ENCODE results near the gene CLDND2. TPM values are rescaled to one million over a fixed set of nuclear protein-coding genes. Genes with fewer than 3 reads are reported as not detected.

Gene CLDND2
- total RNA-seq, 1 experiment from 2014 or later = 1.8 TPM

- no peaks in the 10 kb centered on the region for H3K79me2 ChIP-seq (ENCODE audit: insufficient read depth, low read length)
- H3K27ac ChIP-seq (ENCODE audit: low read depth, low read length) = no peak overlapping the region
- H3K27me3 ChIP-seq (ENCODE audit: insufficient read depth, low read length) = no peaks in the 10 kb centered on the region
- TF ChIP-seq FOSL1 (IDR thresholded peaks at IDR 0.05; ENCODE audit: low read depth) = no peak
- TF ChIP-seq, protein P1, sequence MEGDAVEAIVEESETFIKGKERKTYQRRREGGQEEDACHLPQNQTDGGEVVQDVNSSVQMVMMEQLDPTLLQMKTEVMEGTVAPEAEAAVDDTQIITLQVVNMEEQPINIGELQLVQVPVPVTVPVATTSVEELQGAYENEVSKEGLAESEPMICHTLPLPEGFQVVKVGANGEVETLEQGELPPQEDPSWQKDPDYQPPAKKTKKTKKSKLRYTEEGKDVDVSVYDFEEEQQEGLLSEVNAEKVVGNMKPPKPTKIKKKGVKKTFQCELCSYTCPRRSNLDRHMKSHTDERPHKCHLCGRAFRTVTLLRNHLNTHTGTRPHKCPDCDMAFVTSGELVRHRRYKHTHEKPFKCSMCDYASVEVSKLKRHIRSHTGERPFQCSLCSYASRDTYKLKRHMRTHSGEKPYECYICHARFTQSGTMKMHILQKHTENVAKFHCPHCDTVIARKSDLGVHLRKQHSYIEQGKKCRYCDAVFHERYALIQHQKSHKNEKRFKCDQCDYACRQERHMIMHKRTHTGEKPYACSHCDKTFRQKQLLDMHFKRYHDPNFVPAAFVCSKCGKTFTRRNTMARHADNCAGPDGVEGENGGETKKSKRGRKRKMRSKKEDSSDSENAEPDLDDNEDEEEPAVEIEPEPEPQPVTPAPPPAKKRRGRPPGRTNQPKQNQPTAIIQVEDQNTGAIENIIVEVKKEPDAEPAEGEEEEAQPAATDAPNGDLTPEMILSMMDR (IDR thresholded peaks at IDR 0.05 in 2 of 3, conservative IDR thresholded peaks at IDR 0.05 in 1 of 3; ENCODE audit: borderline replicate concordance in 1 of 3, insufficient read depth in 1 of 3, low read depth in 2 of 3, low read length in 2 of 3) = 0 out of 6 replicates have a peak, but pooled peaks of 1 of the 3 experiments have one; percentile 7
- no peak for TF ChIP-seq JUND (IDR thresholded peaks at IDR 0.05)
- TF ChIP-seq SIN3A (IDR thresholded peaks at IDR 0.05; ENCODE audit: low read depth) = no peak
- no peak for TF ChIP-seq TCF7L2 (IDR thresholded peaks at IDR 0.05; ENCODE audit: borderline replicate concordance, extremely low read depth, insufficient read depth, insufficient read length)
- TF ChIP-seq POLR2A (IDR thresholded peaks at IDR 0.05; ENCODE audit: borderline replicate concordance, extremely low read depth, insufficient read depth, insufficient read length) = no peak
- TF ChIP-seq CBX3 (IDR thresholded peaks at IDR 0.05; ENCODE audit: low read depth) = no peak
- TF ChIP-seq, protein P2, sequence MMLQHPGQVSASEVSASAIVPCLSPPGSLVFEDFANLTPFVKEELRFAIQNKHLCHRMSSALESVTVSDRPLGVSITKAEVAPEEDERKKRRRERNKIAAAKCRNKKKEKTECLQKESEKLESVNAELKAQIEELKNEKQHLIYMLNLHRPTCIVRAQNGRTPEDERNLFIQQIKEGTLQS (IDR thresholded peaks at IDR 0.05) = no peak
- TF ChIP-seq RAD21 (IDR thresholded peaks at IDR 0.05; ENCODE audit: low read depth) = no peak
- H3K4me1 ChIP-seq (ENCODE audit: control insufficient read depth in 1 of 2, insufficient read depth in 2 of 2, low read length in 2 of 2) = peaks cover 2 to 10% of the 10 kb centered on the region in 2 experiments; a peak in 2 of 4 replicates
- ATAC-seq (no peak), DNase-seq (ENCODE audit: low read depth, low spot score) (no peak)
- intact Hi-C loops (cut with micrococcal nuclease) = no loop called here
- H3K36me3 ChIP-seq (ENCODE audit: control insufficient read depth in 1 of 2, insufficient read depth in 2 of 2, low read length in 2 of 2) = no peaks in the 10 kb centered on the region
- ChIA-PET CTCF (no interaction called here), POLR2A (no interaction called here), RAD21 (ENCODE audit: low non-redundant PET in 1 of 2, low total read pairs in 2 of 2, uncharacterized antibody in 2 of 2, unreplicated experiment in 2 of 2) (no interaction called here)
- H3K4me2 ChIP-seq (ENCODE audit: low read length) = no peak overlapping the region
- no peak overlapping the region for H3K9ac ChIP-seq (ENCODE audit: low read length)
- H4K20me1 ChIP-seq (ENCODE audit: insufficient read depth) = no peaks in the 10 kb centered on the region
- no TSS peak for BruUV-seq (replicated peaks)
- H3K4me3 ChIP-seq (replicated peaks in 1 of 2; ENCODE audit: low read depth in 1 of 2, low read length in 2 of 2) = no peak overlapping the region
- no peaks in the 10 kb centered on the region for H3K9me2 ChIP-seq (ENCODE audit: insufficient read depth)
- H3K9me3 ChIP-seq (ENCODE audit: control insufficient read depth in 1 of 2, insufficient read depth in 1 of 2, low read depth in 1 of 2, low read length in 2 of 2) = no peaks in the 10 kb centered on the region
- no peak overlapping the region for H2AFZ ChIP-seq (ENCODE audit: low read depth, low read length, poor library complexity, severe bottlenecking)
Observed at GRCh38 chr19:51331716-51332115, 37.1 kb downstream of the CLDND2 start.

- H3K4me2 ChIP-seq (ENCODE audit: low read length) = no peak overlapping the region
- no peaks in the 10 kb centered on the region for H3K9me3 ChIP-seq (ENCODE audit: control insufficient read depth in 1 of 2, insufficient read depth in 1 of 2, low read depth in 1 of 2, low read length in 2 of 2)
- ChIA-PET POLR2A (no interaction called here), CTCF (no interaction called here), RAD21 (ENCODE audit: low non-redundant PET in 1 of 2, low total read pairs in 2 of 2, uncharacterized antibody in 2 of 2, unreplicated experiment in 2 of 2) (no interaction called here)
- no peaks in the 10 kb centered on the region for H3K36me3 ChIP-seq (ENCODE audit: control insufficient read depth in 1 of 2, insufficient read depth in 2 of 2, low read length in 2 of 2)
- ATAC-seq (no peak), DNase-seq (ENCODE audit: low read depth, low spot score) (no peak)
- H3K79me2 ChIP-seq (ENCODE audit: insufficient read depth, low read length) = no peaks in the 10 kb centered on the region
- no peaks in the 10 kb centered on the region for H4K20me1 ChIP-seq (ENCODE audit: insufficient read depth)
- no peak overlapping the region for H3K9ac ChIP-seq (ENCODE audit: low read length)
- no peak overlapping the region for H3K4me3 ChIP-seq (replicated peaks in 1 of 2; ENCODE audit: low read depth in 1 of 2, low read length in 2 of 2)
- no TSS peak for BruUV-seq (replicated peaks)
- H3K9me2 ChIP-seq (ENCODE audit: insufficient read depth) = no peaks in the 10 kb centered on the region
- H3K4me1 ChIP-seq (ENCODE audit: control insufficient read depth in 1 of 2, insufficient read depth in 2 of 2, low read length in 2 of 2) = peaks cover 2 to 10% of the 10 kb centered on the region in 2 experiments; a peak in 2 of 4 replicates
- intact Hi-C loops (cut with micrococcal nuclease) = no loop called here
- H3K27me3 ChIP-seq (ENCODE audit: insufficient read depth, low read length) = no peaks in the 10 kb centered on the region
- no peak overlapping the region for H2AFZ ChIP-seq (ENCODE audit: low read depth, low read length, poor library complexity, severe bottlenecking)
- H3K27ac ChIP-seq (ENCODE audit: low read depth, low read length) = no peak overlapping the region
- TF ChIP-seq ELF1 (IDR thresholded peaks at IDR 0.05; ENCODE audit: borderline replicate concordance, low read depth) = no peak
- TF ChIP-seq SIN3A (IDR thresholded peaks at IDR 0.05; ENCODE audit: low read depth) = no peak
Observed at GRCh38 chr19:51331193-51331592, 37.6 kb downstream of the CLDND2 start.
